Gastrocnemius medialis (tissue), 4 donors: ENCODE measurements around the gene EED. TPM values are rescaled to one million over a fixed set of nuclear protein-coding genes. Genes with fewer than 3 reads are reported as not detected.
"Not testable (repeated sequence)": the region's sequence is repeated elsewhere in the genome, so short reads cannot be mapped to it uniquely, and the experiment has no call there.

Experiments
- ATAC-seq, 2 donors: fragments of 150-250 bp; one replicate each; pipeline ENCODE4 v1.9.1; 2016
- DNase-seq, 2 donors: peaks; one replicate each; pipeline ENCODE4 v3.0.0-alpha.2; 2019
- H3K27ac ChIP-seq, 4 donors: fragments of 200-600 bp; sonication (generic); 1 replicate in 1 of 4; 2 replicates in 3 of 4; pipeline ENCODE4 v1.5.1; 2016 to 2018; ENCODE audit warnings: mild to moderate bottlenecking in 2 of 4, moderate library complexity in 1 of 4
- H3K27me3 ChIP-seq, 3 donors: fragments of 200-600 bp; sonication (generic) in 2 of 3; 1 replicate in 1 of 3; 2 replicates in 2 of 3; pipeline versions ENCODE4 v1.5.1 to v1.6.0; 2016 to 2019; ENCODE audit warnings: mild to moderate bottlenecking in 1 of 3, moderate library complexity in 1 of 3
- H3K36me3 ChIP-seq, 2 donors: fragments of 200-600 bp; sonication (generic) in 1 of 2; one replicate each; pipeline ENCODE4 v1.5.1; 2017 to 2018
- H3K4me1 ChIP-seq, 2 donors: fragments of 200-600 bp; sonication (generic) in 1 of 2; one replicate each; pipeline ENCODE4 v1.5.1; 2016 to 2017; ENCODE audit warnings: mild to moderate bottlenecking in 2 of 2
- H3K4me3 ChIP-seq, 4 donors: fragments of 200-600 bp; sonication (generic) in 3 of 4; 1 replicate in 1 of 4; 2 replicates in 3 of 4; pipeline ENCODE4 v1.5.1; 2016 to 2019; ENCODE audit warnings: mild to moderate bottlenecking in 2 of 4
- H3K9me3 ChIP-seq, 3 donors: fragments of 200-600 bp; sonication (generic) in 2 of 3; 1 replicate in 1 of 3; 2 replicates in 2 of 3; pipeline ENCODE4 v1.5.1; 2016 to 2019
- CTCF ChIP-seq, 5 experiments: fragments of 450-650 bp in 3 of 5; fragments of 200-600 bp in 2 of 5; sonication (generic) in 2 of 5; IDR thresholded peaks in 4 of 5; conservative IDR thresholded peaks in 1 of 5; 1 replicate in 4 of 5; 2 replicates in 1 of 5; pipeline ENCODE4 v1.5.1; 2016 to 2019; ENCODE audit warnings: antibody characterized with exemption in 5 of 5, mild to moderate bottlenecking in 3 of 5, moderate library complexity in 3 of 5
- POLR2A ChIP-seq, 2 donors: fragments of 450-650 bp; IDR thresholded peaks; one replicate each; pipeline ENCODE4 v1.6.1; 2017; ENCODE audit warnings: antibody characterized with exemption in 2 of 2, mild to moderate bottlenecking in 2 of 2, moderate library complexity in 2 of 2
- in situ Hi-C, 4 donors: fragments of 200-750 bp; cut with MboI; loops; one replicate each; pipeline versions ENCODE4 v1.15.0 to v1.8.0; 2017; ENCODE audit warnings: low sequenced_read_pairs in 4 of 4
- intact Hi-C: fragments of 100-400 bp; cut with DNase I; formaldehyde crosslinking; loops from one replicate; pipeline ENCODE4 v1.15.1; 2023; ENCODE audit warnings: low total_unique reads
- total RNA-seq, 4 donors: library from RNA; depleted of rRNA; stranded (reverse); fragments of >200 nt; gene quantifications; one replicate each; pipeline versions ENCODE4 v1.1.0 to v1.2.3, GENCODE V29; 2016

Gene EED
- total RNA-seq, 4 donors from 2014 or later: 5.2 to 12.1 (median 8.5) TPM

- Histone ChIP-seq H3K4me3 (peak overlapping the region; percentile 65 to 100 (median 78)), H3K9me3 (no peaks in the 10 kb centered on the region), H3K36me3 (no peaks in the 10 kb centered on the region), H3K27me3 (no peaks in the 10 kb centered on the region), H3K27ac (peak overlapping the region; percentile 83 to 94 (median 86)), H3K4me1 (peaks cover 14 to 28% of the 10 kb centered on the region in 2 donors)
- ATAC-seq (no peak), DNase-seq (no peak)
- in situ Hi-C loops: no loop called here
- intact Hi-C loops: loop anchor here (5.0 to 10.0 kb wide), 2 partner anchors 236 to 448 kb away; partner anchors contain the start of genes CCDC83 and PICALM
- TF ChIP-seq POLR2A (IDR thresholded peaks at IDR 0.05) (no peak), CTCF (IDR thresholded peaks at IDR 0.05 in 4 of 5, conservative IDR thresholded peaks at IDR 0.05 in 1 of 5) (no peak)
Measured at GRCh38 chr11:86303257-86303656, 58.7 kb downstream of the EED start.

GRCh38 chr11:86308710-86309109 is 64.2 kb downstream of the EED start:
- in situ Hi-C loops, ATAC-seq, H3K4me3 ChIP-seq, DNase-seq, H3K27ac ChIP-seq, H3K36me3 ChIP-seq, H3K27me3 ChIP-seq, H3K9me3 ChIP-seq: not testable (repeated sequence)
- intact Hi-C loops: loop anchor here (10.0 kb wide), 1 partner anchor 454 kb away; the partner anchor contains the start of gene CCDC83
- peaks cover 5 to 16% of the 10 kb centered on the region in 2 donors for H3K4me1 ChIP-seq

DNA sequence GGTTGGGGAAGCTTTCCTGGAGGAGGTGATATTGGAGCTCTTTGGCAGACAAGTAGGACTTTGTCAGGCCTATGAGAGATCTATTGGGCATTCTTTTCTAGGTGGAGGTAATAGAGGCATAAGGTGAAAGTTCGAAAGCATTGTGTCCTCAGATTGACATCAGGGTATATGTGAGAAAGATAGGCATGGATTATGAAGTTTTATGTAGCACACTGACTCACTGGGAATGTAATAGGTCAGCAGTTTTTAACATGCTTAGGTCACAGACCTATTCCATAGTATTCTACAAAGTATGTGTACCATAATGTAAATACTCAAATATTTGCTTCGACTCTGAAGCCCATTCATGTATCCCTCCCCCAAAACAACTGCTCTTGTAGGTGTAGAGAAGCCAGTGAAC is 69.2 kb downstream of the EED start:
- Histone ChIP-seq H3K4me3 (no peak overlapping the region), H3K27me3 (no peaks in the 10 kb centered on the region), H3K9me3 (no peaks in the 10 kb centered on the region), H3K4me1 (peaks cover 0 to 3% of the 10 kb centered on the region in 2 donors), H3K36me3 (no peaks in the 10 kb centered on the region), H3K27ac (no peak overlapping the region)
- in situ Hi-C loops: no loop called here
- ATAC-seq (no peak), DNase-seq (no peak)
- TF ChIP-seq POLR2A (IDR thresholded peaks at IDR 0.05) (no peak), CTCF (IDR thresholded peaks at IDR 0.05 in 4 of 5, conservative IDR thresholded peaks at IDR 0.05 in 1 of 5) (no peak)
- intact Hi-C loops: loop anchor here (5.0 kb wide), 1 partner anchor 826 kb away; no protein-coding TSS in a partner anchor

DNA sequence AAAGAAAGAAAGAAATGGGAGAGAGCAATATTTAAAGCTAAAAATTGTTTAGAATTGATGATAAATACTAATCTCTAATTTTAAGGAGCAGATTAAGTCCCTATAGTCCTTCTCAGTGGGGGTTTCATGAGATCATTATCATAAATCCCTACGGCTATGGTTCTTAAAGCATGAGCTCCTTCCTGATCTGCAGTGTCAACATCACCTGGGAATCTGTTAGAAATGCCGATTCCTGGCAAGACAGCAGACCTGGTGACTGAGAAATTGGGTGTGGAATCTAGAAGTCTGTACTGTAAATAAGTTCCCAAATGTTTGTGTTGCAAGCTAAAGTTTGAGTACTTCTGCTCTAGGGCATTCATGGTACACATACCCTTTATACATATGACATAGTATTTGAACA is 70.1 kb downstream of the EED start:
- Histone ChIP-seq H3K36me3 (no peaks in the 10 kb centered on the region), H3K4me3 (no peak overlapping the region), H3K4me1 (peaks cover 0 to 3% of the 10 kb centered on the region in 2 donors), H3K27ac (no peak overlapping the region), H3K9me3 (no peaks in the 10 kb centered on the region), H3K27me3 (no peaks in the 10 kb centered on the region)
- ATAC-seq (no peak), DNase-seq (no peak)
- in situ Hi-C loops: no loop called here
- intact Hi-C loops: loop anchor here (5.0 kb wide), 1 partner anchor 827 kb away; no protein-coding TSS in a partner anchor
- TF ChIP-seq CTCF (IDR thresholded peaks at IDR 0.05 in 4 of 5, conservative IDR thresholded peaks at IDR 0.05 in 1 of 5) (no peak), POLR2A (IDR thresholded peaks at IDR 0.05) (no peak)

Other genes starting within 250 kb of the EED start
- gene PICALM, start 175.7 kb upstream of the EED start, total RNA-seq: 100 to 1,000 TPM in 2 of 4 donors, 10 to 100 TPM in 2; 82.3 to 125 (median 107) TPM
- gene HIKESHI, start 57.5 kb downstream of the EED start, total RNA-seq: 10 to 100 TPM; 30.1 to 60.9 (median 51.8) TPM
- gene CCDC81, start 130.1 kb downstream of the EED start, total RNA-seq: under 1 TPM in 1 of 4 donors, not detected in 3; 0.22 TPM